HG03025 (cell line): ENCODE data around the gene LMAN2L.

ENCODE experiments used
- ATAC-seq: cut with Tn5 transposase; IDR thresholded peaks from one replicate; pipeline ENCODE4 v1.9.1; 2021; ENCODE audit warnings: mild to moderate bottlenecking, moderate library complexity; ENCODE audit not compliant: unreplicated experiment, low FRiP score

Gene LMAN2L

GRCh38 chr2:96760986-96761832 lies 21.3 kb upstream of the LMAN2L start:
- peak; percentile 11 for ATAC-seq

DNA sequence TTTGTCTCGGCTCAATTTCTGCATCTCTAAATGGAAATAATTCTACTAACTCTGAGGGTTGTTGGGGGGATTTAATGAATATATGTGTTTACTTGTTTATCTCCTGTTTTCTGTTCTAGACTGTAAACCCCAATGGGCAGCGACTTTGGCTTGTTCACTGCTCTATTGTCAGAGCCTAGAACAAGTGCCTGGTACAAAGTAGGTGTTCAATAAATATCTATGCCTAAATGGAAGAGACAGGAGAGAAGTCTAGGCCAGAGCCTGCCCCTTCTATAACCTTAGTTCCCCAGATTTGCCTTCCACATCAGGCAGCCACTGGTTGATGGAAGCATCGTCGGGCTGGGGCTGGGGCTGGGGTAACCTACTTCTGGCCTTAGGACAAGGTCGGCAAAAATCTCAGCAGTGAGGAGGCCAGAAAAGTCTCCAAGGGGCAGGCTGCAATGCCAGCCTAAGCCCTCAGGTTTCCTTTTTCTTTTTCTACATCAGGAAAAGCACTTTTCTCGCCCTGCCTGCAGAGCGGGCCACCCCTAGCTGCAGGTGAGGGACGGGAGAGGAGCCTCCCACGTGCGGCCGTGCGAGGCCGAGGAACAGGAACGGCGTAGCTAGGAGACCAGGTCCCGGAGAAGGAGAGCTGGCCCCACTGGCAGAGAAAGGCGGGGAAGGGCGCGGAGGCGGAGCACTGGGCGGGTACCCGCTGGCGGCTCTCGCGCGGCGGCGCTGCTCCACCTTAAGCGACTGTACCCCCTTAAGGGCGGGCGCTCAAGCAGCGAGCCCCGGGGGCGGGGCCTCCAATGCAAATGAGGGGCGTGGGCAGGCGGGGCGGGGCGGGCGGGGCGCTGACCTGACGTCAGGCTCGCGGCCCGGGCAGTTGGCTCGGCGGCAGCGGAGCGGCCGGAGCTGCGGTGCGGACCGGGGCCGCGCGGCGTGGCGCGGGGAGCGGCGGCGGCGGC lies 20.4 kb upstream of the LMAN2L start, which contains the start of gene CNNM4:
Gene CNNM4 (plus strand): TSS at position 867 of the 950 bp plus-strand sequence. CDS start 98 bp downstream, outside the sequence.
- peak; percentile 65 for ATAC-seq

- ATAC-seq: no peak
Measured at GRCh38 chr2:96759548-96759947, 19.7 kb upstream of the LMAN2L start.

DNA sequence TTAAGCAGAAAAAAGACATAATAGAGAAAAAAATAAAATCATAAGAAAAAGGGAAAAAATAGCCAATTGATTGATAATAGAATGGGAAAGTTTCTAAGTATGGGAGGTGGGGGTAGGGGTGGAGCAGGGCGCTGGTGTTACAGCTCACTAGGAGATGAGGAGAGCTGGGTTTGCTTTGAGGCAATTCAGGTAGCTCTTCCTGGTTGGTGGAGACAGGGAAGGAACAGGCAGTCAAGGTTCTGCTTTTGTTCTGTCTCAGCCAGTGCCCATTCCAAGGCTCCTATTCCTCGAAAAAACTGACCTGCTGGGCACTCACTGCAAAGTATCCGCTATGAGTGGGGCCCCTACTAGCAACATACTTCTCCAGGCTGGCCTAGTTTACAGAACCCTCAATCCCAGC lies 19.1 kb upstream of the LMAN2L start:
- no peak for ATAC-seq

DNA sequence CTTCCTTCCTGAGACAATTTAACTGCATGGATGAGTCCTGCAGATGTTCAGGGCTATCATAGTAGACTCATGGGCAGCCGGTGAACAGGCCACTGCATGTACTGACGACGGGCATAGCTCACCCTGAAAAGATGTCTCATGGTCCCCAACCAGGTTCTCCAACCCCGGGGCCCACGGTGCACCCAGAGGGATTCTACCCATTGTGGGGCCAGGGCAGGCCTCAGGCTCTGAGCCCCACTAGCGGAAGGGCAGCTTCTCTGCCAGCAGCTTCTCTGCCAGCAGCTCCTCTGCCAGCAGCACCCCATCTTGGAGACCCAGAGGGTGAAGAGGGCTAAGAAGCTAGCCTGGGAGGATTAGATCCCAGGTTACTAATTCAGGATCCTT lies 17.6 kb upstream of the LMAN2L start:
- ATAC-seq: no peak

DNA sequence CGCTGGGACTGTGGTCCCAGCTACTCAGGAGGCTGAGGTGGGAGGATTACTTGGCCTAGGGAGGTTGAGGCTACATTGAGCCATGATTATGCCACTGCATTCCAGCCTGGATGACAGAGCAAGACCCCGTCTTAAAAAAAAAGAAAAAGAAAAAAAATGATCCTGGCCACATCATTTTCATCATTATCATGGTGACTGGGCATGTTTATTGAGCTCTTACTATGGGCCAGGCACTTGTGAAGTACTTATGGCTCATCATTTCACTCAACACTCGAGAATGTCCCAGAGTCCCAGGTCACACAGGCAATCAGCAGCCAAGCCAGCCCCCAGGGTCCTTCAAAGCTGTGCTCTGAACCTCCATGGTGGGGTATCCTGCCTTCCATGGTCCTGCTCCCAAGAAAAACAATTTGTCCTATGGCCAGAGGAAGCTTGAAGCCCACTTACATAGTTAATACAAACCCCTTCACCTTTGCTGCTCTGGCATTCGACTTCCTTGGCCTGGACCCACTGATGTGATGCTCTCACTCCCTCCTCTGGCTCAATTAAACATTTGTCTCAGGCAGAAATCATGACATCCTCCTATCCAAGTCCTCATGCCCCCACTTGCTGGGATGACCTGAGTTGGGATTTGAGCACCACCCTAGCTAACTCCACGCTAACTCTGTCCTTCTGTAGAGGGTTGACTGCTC lies 17.1 kb upstream of the LMAN2L start:
- ATAC-seq: no peak

DNA sequence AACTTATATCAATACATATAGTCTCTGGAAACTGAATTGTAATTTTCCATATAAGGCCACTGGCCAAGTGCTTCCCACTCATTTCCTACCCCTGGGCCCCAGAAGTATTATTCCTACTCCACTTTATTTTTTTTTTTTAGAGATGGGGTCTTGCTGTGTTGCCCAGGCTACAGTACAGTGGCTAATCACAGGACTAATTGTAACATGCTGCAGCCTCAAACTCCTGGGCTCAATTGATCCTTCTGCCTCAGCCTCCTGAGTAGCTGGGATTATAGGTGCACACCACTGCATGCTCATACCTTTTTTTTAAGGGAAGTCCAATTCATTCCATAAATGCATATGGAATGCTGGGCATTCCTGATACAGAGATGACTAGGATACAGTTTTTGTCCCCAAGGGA lies 14.5 kb upstream of the LMAN2L start:
- ATAC-seq: no peak

GRCh38 chr2:96753661-96754282 lies 13.9 kb upstream of the LMAN2L start:
- ATAC-seq: no peak

- ATAC-seq: no peak
Measured at GRCh38 chr2:96751800-96752199, 11.9 kb upstream of the LMAN2L start.

DNA sequence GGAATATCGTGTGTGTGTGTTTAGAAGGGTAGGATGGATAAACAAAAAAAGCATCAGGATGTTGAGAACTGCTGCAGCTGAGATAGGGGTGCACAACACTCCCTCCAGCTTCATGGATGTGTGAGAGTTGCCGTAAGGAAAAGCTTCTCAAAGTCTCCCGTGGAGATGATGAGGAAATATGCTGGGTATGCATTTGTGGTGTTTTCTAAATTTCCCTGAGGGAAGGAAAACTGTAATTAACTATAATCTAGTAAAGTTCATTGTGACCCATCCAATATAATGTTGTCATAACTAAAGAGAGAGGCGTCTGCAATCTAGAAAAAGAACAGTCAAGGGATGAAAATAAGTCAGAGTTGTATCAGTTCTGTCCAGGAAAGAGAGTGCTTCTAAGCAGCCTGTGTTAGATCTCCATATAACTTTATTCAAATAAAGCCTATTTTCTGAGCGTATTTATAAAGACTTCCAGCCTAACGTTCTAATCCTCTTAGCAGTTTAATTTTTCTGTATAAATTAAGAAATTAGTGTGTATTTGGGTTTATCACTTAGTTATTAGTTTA lies 7.3 kb upstream of the LMAN2L start:
- no peak for ATAC-seq

GRCh38 chr2:96739076-96739632 lies 710 bp downstream of the LMAN2L start:
- no peak for ATAC-seq

GRCh38 chr2:96737831-96738230 lies 2.0 kb downstream of the LMAN2L start:
- ATAC-seq: no peak

DNA sequence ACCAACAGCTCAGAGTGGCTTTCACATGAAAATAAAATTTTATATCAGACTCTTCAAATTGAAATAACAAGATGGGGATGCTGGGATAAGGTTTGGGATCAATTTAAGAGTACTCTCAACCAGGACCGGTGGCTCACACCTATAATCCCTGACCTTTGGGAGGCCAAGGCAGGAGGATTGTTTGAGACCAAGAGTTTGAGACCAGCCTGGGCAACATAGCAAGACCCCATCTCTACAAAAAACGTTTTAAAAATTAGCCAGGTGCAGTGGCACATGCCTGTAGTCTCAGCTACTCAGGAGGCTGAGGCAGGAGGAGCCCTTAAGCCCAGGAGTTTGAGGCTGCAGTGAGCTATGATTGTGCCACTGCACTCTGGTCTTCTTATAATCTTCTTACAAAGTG lies 2.6 kb downstream of the LMAN2L start:
- no peak for ATAC-seq

GRCh38 chr2:96734880-96735583 lies 4.8 kb downstream of the LMAN2L start:
- no peak for ATAC-seq

DNA sequence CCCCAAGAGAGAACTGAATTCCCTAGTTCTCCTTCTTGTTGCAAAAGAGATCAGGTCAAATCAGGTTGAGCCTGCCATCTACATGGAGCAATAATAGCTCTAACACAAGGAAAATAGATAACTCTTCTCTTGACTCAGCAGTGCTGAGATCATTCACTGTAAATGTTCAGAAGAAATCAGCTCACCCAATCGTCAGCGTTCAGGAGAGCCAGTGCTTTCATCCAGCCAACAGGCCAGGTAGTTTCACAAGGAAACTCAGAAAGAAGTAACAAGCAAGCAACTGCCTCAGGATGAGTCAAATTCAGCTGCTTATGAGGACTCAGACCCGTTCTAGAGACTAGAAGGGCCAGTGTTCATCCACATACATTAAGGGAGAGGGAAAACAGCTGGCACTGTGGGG lies 5.9 kb downstream of the LMAN2L start:
- no peak for ATAC-seq

GRCh38 chr2:96730212-96730611 lies 9.7 kb downstream of the LMAN2L start:
- no peak for ATAC-seq

- ATAC-seq: no peak
Measured at GRCh38 chr2:96729748-96730147, 10.1 kb downstream of the LMAN2L start.

DNA sequence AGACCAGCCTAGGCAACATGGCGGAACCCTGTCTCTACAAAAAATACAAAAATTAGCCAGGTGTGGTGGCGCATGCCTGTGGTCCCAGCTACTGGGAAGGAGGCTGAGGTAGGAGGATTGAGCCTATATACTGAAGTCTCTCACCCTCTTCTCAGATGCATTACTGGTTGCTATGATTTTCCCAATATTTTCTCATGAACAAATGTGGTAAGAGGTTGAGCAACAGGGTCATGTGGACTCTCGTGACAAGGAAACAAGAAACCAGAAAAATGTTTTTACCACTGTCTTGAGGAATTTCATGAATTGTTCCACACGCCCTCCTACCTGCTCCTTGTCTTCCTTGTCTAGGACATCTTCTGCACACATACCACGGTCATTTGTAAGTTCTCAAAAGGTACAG lies 12.4 kb downstream of the LMAN2L start:
- ATAC-seq: no peak

- no peak for ATAC-seq
Measured at GRCh38 chr2:96726131-96726530, 13.7 kb downstream of the LMAN2L start.
